GM12892 (cell line): Measurements from ENCODE around the gene PRPSAP1.

Source experiments
- DNase-seq: peaks from one replicate; pipeline ENCODE4 v3.0.0; 2011; ENCODE audit not compliant: insufficient read length
- FAIRE-seq: peaks from 2 replicates; lab custom pipeline; 2011; peaks lifted over from hg19 to GRCh38; lab: Jason Lieb, UNC
- POLR2A ChIP-seq: IDR thresholded peaks from 2 replicates; pipeline ENCODE4 v1.6.1; 2011; ENCODE audit warnings: low read depth, low read length, control low read depth
- POLR2AphosphoS5 ChIP-seq: IDR thresholded peaks from 2 replicates; pipeline ENCODE4 v1.6.1; 2011; ENCODE audit warnings: low read depth, low read length, control low read depth
- TAF1 ChIP-seq: IDR thresholded peaks from 2 replicates; pipeline ENCODE4 v1.6.1; 2011; ENCODE audit warnings: low read depth, mild to moderate bottlenecking, control low read depth, low read length, borderline replicate concordance

PRPSAP1 gene

GRCh38 chr17:76261421-76262215 lies 92.1 kb downstream of the PRPSAP1 start:
- DNase-seq (no peak), FAIRE-seq (peak; percentile 86)
- TF ChIP-seq POLR2A (peak; percentile 44; the same call in 1 of the 2 replicates), POLR2AphosphoS5 (no peak)

- DNase-seq, result no peak
- no peak for FAIRE-seq
- no peak for TF ChIP-seq TAF1
- TF ChIP-seq POLR2A, result no peak
- TF ChIP-seq POLR2AphosphoS5, result no peak
Measured at GRCh38 chr17:76260669-76261068, 93.0 kb downstream of the PRPSAP1 start.

DNA sequence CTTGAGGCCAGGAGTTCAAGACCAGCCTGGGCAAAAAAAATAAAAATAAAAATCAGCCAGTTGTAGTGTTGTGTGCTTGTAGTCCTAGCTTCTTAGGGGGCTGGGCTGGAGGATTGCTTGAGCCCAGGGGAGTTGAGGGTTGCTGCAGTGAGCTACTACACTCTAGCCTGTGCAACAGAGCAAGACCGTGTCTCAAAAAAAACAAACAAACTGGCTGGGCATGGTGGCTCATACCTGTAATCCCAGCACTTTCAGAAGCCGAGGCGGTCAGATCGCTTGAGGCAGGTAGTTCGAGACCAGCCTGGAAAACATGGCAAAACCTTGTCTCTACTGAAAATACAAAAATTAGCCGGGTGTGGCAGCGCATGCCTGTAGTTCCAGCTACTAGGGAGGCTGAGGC lies 93.5 kb downstream of the PRPSAP1 start:
- FAIRE-seq (peak; percentile 85), DNase-seq (no peak)
- TF ChIP-seq POLR2AphosphoS5 (no peak), TAF1 (no peak), POLR2A (no peak)
